HEK293 (cell line): ENCODE data around the gene ANKRD6.

Experiments
- BCL11A ChIP-seq: fragments of 450-650 bp; formaldehyde crosslinking; IDR thresholded peaks from 2 replicates; pipeline ENCODE4 v1.5.1; 2016; ENCODE audit warnings: low read depth, missing biosample characterization, missing genetic modification characterization
- GLIS1 ChIP-seq: fragments of 450-650 bp; formaldehyde crosslinking; IDR thresholded peaks from 2 replicates; pipeline ENCODE4 v1.5.1; 2016; ENCODE audit warnings: missing biosample characterization, missing genetic modification characterization
- HOXA7 ChIP-seq: sonication (generic); formaldehyde crosslinking; IDR thresholded peaks from 2 replicates; pipeline ENCODE4 v1.8.1; 2022; ENCODE audit warnings: missing genetic modification reagents, borderline replicate concordance
- HOXC10 ChIP-seq: sonication (generic); formaldehyde crosslinking; IDR thresholded peaks from 2 replicates; pipeline ENCODE4 v1.8.1; 2023; ENCODE audit warnings: mild to moderate bottlenecking, missing genetic modification reagents
- PBX3 ChIP-seq: sonication (generic); formaldehyde crosslinking; IDR thresholded peaks from 2 replicates; pipeline ENCODE4 v1.8.1; 2022; ENCODE audit warnings: mild to moderate bottlenecking, moderate library complexity, missing genetic modification reagents
- REPIN1 ChIP-seq: fragments of 450-650 bp; formaldehyde crosslinking; IDR thresholded peaks from 2 replicates; pipeline ENCODE4 v1.5.1; 2017; ENCODE audit warnings: missing biosample characterization, missing genetic modification characterization, low read depth
- SP2 ChIP-seq: fragments of 450-650 bp; formaldehyde crosslinking; IDR thresholded peaks from 2 replicates; pipeline ENCODE4 v1.5.1; 2016; ENCODE audit warnings: missing biosample characterization, missing genetic modification characterization
- YY1 ChIP-seq: fragments of 450-650 bp; formaldehyde crosslinking; IDR thresholded peaks from 2 replicates; pipeline ENCODE4 v1.5.1; 2018; ENCODE audit warnings: missing biosample characterization, missing genetic modification characterization
- YY2 ChIP-seq: fragments of 450-650 bp; formaldehyde crosslinking; IDR thresholded peaks from 2 replicates; pipeline ENCODE4 v1.5.1; 2016; ENCODE audit warnings: missing biosample characterization, missing genetic modification characterization
- ZBTB7A ChIP-seq: fragments of 450-650 bp; formaldehyde crosslinking; IDR thresholded peaks from 2 replicates; pipeline ENCODE4 v1.5.1; 2016; ENCODE audit warnings: low read depth, missing biosample characterization, missing genetic modification characterization
- ZEB2 ChIP-seq: fragments of 450-650 bp; formaldehyde crosslinking; IDR thresholded peaks from 2 replicates; pipeline ENCODE4 v1.5.1; 2016; ENCODE audit warnings: missing biosample characterization, missing genetic modification characterization
- ZNF114 ChIP-seq: fragments of 450-650 bp; formaldehyde crosslinking; IDR thresholded peaks from 2 replicates; pipeline ENCODE4 v1.5.0; 2017; ENCODE audit warnings: missing biosample characterization, missing genetic modification characterization
- ZNF121 ChIP-seq: fragments of 450-650 bp; formaldehyde crosslinking; IDR thresholded peaks from 2 replicates; pipeline ENCODE4 v1.5.1; 2016; ENCODE audit warnings: missing biosample characterization, missing genetic modification characterization
- ZNF132 ChIP-seq: fragments of 450-650 bp; formaldehyde crosslinking; IDR thresholded peaks from 2 replicates; pipeline ENCODE4 v1.5.1; 2017; ENCODE audit warnings: missing biosample characterization, missing genetic modification characterization, borderline replicate concordance
- ZNF138 ChIP-seq: fragments of 450-650 bp; formaldehyde crosslinking; IDR thresholded peaks from 2 replicates; pipeline ENCODE4 v1.5.1; 2016; ENCODE audit warnings: missing biosample characterization, missing genetic modification characterization, borderline replicate concordance
- ZNF140 ChIP-seq: fragments of 450-650 bp; formaldehyde crosslinking; IDR thresholded peaks from 2 replicates; pipeline ENCODE4 v1.5.1; 2016; ENCODE audit warnings: missing biosample characterization, missing genetic modification characterization
- ZNF202 ChIP-seq: fragments of 450-650 bp; formaldehyde crosslinking; IDR thresholded peaks from 2 replicates; pipeline ENCODE4 v1.5.1; 2016; ENCODE audit warnings: missing biosample characterization, missing genetic modification characterization, borderline replicate concordance
- ZNF214 ChIP-seq: fragments of 450-650 bp; formaldehyde crosslinking; IDR thresholded peaks from 2 replicates; pipeline ENCODE4 v1.5.1; 2017; ENCODE audit warnings: missing biosample characterization, mild to moderate bottlenecking, missing genetic modification characterization, borderline replicate concordance
- ZNF324 ChIP-seq: fragments of 450-650 bp; formaldehyde crosslinking; IDR thresholded peaks from 2 replicates; pipeline ENCODE4 v1.5.1; 2016; ENCODE audit warnings: missing biosample characterization, missing genetic modification characterization
- ZNF354C ChIP-seq: fragments of 450-650 bp; formaldehyde crosslinking; IDR thresholded peaks from 2 replicates; pipeline ENCODE4 v1.5.1; 2016; ENCODE audit warnings: missing biosample characterization, missing genetic modification characterization, low read depth, borderline replicate concordance
- ZNF391 ChIP-seq: fragments of 450-650 bp; formaldehyde crosslinking; IDR thresholded peaks from 2 replicates; pipeline ENCODE4 v1.5.1; 2016; ENCODE audit warnings: low read depth, missing biosample characterization, missing genetic modification characterization, borderline replicate concordance
- ZNF423 ChIP-seq: fragments of 450-650 bp; formaldehyde crosslinking; IDR thresholded peaks from 2 replicates; pipeline ENCODE4 v1.5.1; 2016; ENCODE audit warnings: missing biosample characterization, missing genetic modification characterization
- ZNF473 ChIP-seq: fragments of 450-650 bp; formaldehyde crosslinking; IDR thresholded peaks from 2 replicates; pipeline ENCODE4 v1.5.1; 2017; ENCODE audit warnings: missing biosample characterization, missing genetic modification characterization
- ZNF555 ChIP-seq: fragments of 450-650 bp; formaldehyde crosslinking; conservative IDR thresholded peaks from 2 replicates; pipeline ENCODE4 v1.5.1; 2017; ENCODE audit warnings: missing biosample characterization, mild to moderate bottlenecking, missing genetic modification characterization, inconsistent platforms
- ZNF571 ChIP-seq: fragments of 450-650 bp; formaldehyde crosslinking; IDR thresholded peaks from 2 replicates; pipeline ENCODE4 v1.5.0; 2017; ENCODE audit warnings: missing biosample characterization, missing genetic modification characterization
- ZNF585B ChIP-seq: fragments of 450-650 bp; formaldehyde crosslinking; IDR thresholded peaks from 2 replicates; pipeline ENCODE4 v1.5.1; 2016; ENCODE audit warnings: missing biosample characterization, missing genetic modification characterization
- ZNF596 ChIP-seq: fragments of 450-650 bp; IDR thresholded peaks from 2 replicates; pipeline ENCODE4 v1.5.0; 2018; ENCODE audit warnings: missing biosample characterization, mild to moderate bottlenecking, missing genetic modification characterization, moderate library complexity
- ZNF623 ChIP-seq: fragments of 450-650 bp; formaldehyde crosslinking; IDR thresholded peaks from 2 replicates; pipeline ENCODE4 v1.5.1; 2016; ENCODE audit warnings: missing biosample characterization, missing genetic modification characterization
- ZNF776 ChIP-seq: fragments of 450-650 bp; formaldehyde crosslinking; IDR thresholded peaks from 2 replicates; pipeline ENCODE4 v1.5.0; 2017; ENCODE audit warnings: missing biosample characterization, missing genetic modification characterization, borderline replicate concordance
- ZNF777 ChIP-seq: fragments of 450-650 bp; formaldehyde crosslinking; IDR thresholded peaks from 2 replicates; pipeline ENCODE4 v1.5.1; 2017; ENCODE audit warnings: missing biosample characterization, missing genetic modification characterization, borderline replicate concordance
- ZNF837 ChIP-seq: fragments of 450-650 bp; formaldehyde crosslinking; IDR thresholded peaks from 2 replicates; pipeline ENCODE4 v1.5.1; 2016; ENCODE audit warnings: missing biosample characterization, missing genetic modification characterization
- TF ChIP-seq, protein P1 (sequence below): fragments of 450-650 bp; formaldehyde crosslinking; IDR thresholded peaks from 2 replicates; pipeline ENCODE4 v1.5.1; 2016; ENCODE audit warnings: missing biosample characterization, missing genetic modification characterization, low read depth
- TF ChIP-seq, protein P2 (sequence below): fragments of 450-650 bp; formaldehyde crosslinking; IDR thresholded peaks from 2 replicates; pipeline ENCODE4 v1.5.1; 2016; ENCODE audit warnings: missing biosample characterization, missing genetic modification characterization
- TF ChIP-seq, protein P3 (sequence below): fragments of 450-650 bp; formaldehyde crosslinking; IDR thresholded peaks from 2 replicates; pipeline ENCODE4 v1.5.1; 2016; ENCODE audit warnings: missing biosample characterization, missing genetic modification characterization

Gene ANKRD6

DNA sequence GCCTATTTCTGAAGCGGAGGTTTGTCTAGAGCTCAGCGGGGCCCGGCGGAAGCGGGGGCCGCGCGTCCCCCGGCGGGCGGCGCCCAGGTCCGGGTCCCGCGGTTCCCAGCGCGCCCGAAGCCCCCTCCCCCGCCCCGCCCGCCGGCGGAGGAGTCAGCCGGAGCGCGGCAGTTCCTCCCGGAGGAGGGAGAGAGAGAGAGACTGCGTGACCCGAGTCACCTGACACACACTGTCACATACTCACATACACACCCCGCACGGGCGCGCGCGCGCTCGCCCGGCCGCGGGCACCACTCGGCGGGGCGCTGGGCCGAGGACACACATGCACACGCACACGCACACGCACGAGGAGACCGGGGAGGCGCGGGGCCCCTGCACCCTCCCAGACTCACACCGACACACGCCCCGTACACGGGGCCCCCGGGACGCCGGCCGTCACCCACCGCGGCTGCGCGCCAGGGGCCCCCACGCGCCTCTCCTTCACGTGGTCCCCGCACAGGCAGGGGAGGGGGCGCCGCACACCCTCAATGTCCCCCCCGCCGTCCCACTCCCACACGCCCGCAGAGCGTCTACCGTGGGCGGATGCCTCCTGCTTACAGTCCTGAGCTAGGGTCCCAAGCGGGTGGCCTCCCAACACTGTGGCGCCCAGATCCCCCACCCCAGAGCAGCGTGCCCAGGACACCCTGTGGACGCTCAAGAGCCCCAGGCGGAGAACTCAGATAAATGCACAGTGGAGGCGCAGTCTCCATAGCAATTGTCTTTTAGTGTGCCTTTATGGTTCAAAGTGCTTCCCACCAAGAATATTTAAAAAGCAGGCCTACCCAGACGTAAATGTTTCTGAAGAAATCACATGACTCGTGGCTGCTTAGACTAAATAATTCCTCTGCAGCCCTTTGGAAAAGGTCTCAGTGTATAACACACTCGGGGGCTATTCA, 20.6 kb upstream of the ANKRD6 start, which contains the start of gene RRAGD (continued):
- TF ChIP-seq ZNF596 (tag by site-specific recombination) (peak; percentile 89), ZNF837 (tag by site-specific recombination) (no peak), BCL11A (tag by site-specific recombination) (no peak), ZEB2 (peak; percentile 62), ZNF391 (no peak), ZNF423 (tag by site-specific recombination) (peak; percentile 94), ZNF776 (no peak), ZNF114 (tag by site-specific recombination) (no peak), ZNF571 (tag by site-specific recombination) (no peak), ZNF132 (tag by site-specific recombination) (no peak), ZNF555 (tag by site-specific recombination) (no peak), ZNF202 (no peak), ZNF585B (tag by site-specific recombination) (no peak), REPIN1 (no peak), ZNF214 (no peak), YY1 (no peak; the same call in 1 of the 2 replicates), ZNF121 (no peak), ZNF324 (tag by site-specific recombination) (no peak), ZNF473 (tag by site-specific recombination) (no peak), ZBTB7A (tag by site-specific recombination) (peak; percentile 49; the same call in 1 of the 2 replicates), GLIS1 (peak; percentile 82), HOXC10 (CRISPR knock-in tag) (no peak), SP2 (no peak), YY2 (tag by site-specific recombination) (no peak), PBX3 (CRISPR knock-in tag) (peak; percentile 25; the same call in 1 of the 2 replicates), ZNF354C (no peak), ZNF777 (tag by site-specific recombination) (peak; percentile 86; the same call in 1 of the 2 replicates), ZNF623 (tag by site-specific recombination) (0 out of 2 replicates have a peak, but pooled peaks have one; percentile 7), HOXA7 (CRISPR knock-in tag) (no peak), ZNF138 (tag by site-specific recombination) (no peak), ZNF140 (tag by site-specific recombination) (no peak)
- TF ChIP-seq, protein P1, sequence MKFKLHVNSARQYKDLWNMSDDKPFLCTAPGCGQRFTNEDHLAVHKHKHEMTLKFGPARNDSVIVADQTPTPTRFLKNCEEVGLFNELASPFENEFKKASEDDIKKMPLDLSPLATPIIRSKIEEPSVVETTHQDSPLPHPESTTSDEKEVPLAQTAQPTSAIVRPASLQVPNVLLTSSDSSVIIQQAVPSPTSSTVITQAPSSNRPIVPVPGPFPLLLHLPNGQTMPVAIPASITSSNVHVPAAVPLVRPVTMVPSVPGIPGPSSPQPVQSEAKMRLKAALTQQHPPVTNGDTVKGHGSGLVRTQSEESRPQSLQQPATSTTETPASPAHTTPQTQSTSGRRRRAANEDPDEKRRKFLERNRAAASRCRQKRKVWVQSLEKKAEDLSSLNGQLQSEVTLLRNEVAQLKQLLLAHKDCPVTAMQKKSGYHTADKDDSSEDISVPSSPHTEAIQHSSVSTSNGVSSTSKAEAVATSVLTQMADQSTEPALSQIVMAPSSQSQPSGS (tag by site-specific recombination), result no peak
- TF ChIP-seq, protein P2, sequence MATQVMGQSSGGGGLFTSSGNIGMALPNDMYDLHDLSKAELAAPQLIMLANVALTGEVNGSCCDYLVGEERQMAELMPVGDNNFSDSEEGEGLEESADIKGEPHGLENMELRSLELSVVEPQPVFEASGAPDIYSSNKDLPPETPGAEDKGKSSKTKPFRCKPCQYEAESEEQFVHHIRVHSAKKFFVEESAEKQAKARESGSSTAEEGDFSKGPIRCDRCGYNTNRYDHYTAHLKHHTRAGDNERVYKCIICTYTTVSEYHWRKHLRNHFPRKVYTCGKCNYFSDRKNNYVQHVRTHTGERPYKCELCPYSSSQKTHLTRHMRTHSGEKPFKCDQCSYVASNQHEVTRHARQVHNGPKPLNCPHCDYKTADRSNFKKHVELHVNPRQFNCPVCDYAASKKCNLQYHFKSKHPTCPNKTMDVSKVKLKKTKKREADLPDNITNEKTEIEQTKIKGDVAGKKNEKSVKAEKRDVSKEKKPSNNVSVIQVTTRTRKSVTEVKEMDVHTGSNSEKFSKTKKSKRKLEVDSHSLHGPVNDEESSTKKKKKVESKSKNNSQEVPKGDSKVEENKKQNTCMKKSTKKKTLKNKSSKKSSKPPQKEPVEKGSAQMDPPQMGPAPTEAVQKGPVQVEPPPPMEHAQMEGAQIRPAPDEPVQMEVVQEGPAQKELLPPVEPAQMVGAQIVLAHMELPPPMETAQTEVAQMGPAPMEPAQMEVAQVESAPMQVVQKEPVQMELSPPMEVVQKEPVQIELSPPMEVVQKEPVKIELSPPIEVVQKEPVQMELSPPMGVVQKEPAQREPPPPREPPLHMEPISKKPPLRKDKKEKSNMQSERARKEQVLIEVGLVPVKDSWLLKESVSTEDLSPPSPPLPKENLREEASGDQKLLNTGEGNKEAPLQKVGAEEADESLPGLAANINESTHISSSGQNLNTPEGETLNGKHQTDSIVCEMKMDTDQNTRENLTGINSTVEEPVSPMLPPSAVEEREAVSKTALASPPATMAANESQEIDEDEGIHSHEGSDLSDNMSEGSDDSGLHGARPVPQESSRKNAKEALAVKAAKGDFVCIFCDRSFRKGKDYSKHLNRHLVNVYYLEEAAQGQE (tag by site-specific recombination), result no peak
- TF ChIP-seq, protein P3, sequence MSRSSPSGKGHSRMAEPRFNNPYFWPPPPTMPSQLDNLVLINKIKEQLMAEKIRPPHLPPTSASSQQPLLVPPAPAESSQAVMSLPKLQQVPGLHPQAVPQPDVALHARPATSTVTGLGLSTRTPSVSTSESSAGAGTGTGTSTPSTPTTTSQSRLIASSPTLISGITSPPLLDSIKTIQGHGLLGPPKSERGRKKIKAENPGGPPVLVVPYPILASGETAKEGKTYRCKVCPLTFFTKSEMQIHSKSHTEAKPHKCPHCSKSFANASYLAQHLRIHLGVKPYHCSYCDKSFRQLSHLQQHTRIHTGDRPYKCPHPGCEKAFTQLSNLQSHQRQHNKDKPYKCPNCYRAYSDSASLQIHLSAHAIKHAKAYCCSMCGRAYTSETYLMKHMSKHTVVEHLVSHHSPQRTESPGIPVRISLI, result no peak
